Karpas-422 (cell line): ENCODE results near the gene HSD3B2. TPM values are rescaled to one million over a fixed set of nuclear protein-coding genes. Genes with fewer than 3 reads are reported as not detected.

ENCODE experiments used
- DNase-seq: peaks from one replicate; pipeline ENCODE4 v3.0.0-alpha.2; 2015
- H2AFZ ChIP-seq: fragments of 200-600 bp; sonication (generic); 2 replicates; pipeline ENCODE4 v1.6.1; 2014; ENCODE audit warnings: antibody characterized with exemption, low read length, mixed read lengths
- H3K27ac ChIP-seq: fragments of 200-600 bp; sonication (generic); 2 replicates; pipeline ENCODE4 v1.5.1; 2014; ENCODE audit warnings: mild to moderate bottlenecking, low read length, moderate library complexity
- H3K27me3 ChIP-seq: fragments of 200-600 bp; sonication (generic); 2 replicates; pipeline ENCODE4 v1.6.1; 2014; ENCODE audit warnings: low read length, mixed read lengths
- H3K36me3 ChIP-seq: fragments of 200-600 bp; sonication (generic); 2 replicates; pipeline ENCODE4 v1.6.1; 2014; ENCODE audit warnings: low read length, mixed read lengths; ENCODE audit not compliant: insufficient read depth
- H3K4me1 ChIP-seq: fragments of 200-600 bp; sonication (generic); 2 replicates; pipeline ENCODE4 v1.6.1; 2014; ENCODE audit warnings: mild to moderate bottlenecking, low read length, mixed read lengths
- H3K4me2 ChIP-seq: fragments of 200-600 bp; sonication (generic); 2 replicates; pipeline ENCODE4 v1.6.1; 2014; ENCODE audit warnings: low read length, low read depth, mild to moderate bottlenecking; ENCODE audit not compliant: poor library complexity, severe bottlenecking
- H3K4me3 ChIP-seq: fragments of 200-600 bp; sonication (generic); 2 replicates; pipeline ENCODE4 v1.5.1; 2014; ENCODE audit warnings: mild to moderate bottlenecking, antibody characterized with exemption, low read length, mixed read lengths
- H3K79me2 ChIP-seq: fragments of 200-600 bp; sonication (generic); 2 replicates; pipeline ENCODE4 v1.6.1; 2014; ENCODE audit warnings: mild to moderate bottlenecking, low read length, mixed read lengths
- H3K9ac ChIP-seq: fragments of 200-600 bp; sonication (generic); 2 replicates; pipeline ENCODE4 v1.6.0; 2014; ENCODE audit warnings: low read length
- H3K9me2 ChIP-seq: fragments of 200-600 bp; sonication (generic), shearing (Covaris generic); replicated peaks from 2 replicates; pipeline ENCODE4 v1.6.0; 2014; ENCODE audit warnings: mild to moderate bottlenecking, low read length, moderate library complexity; ENCODE audit not compliant: insufficient read depth
- H3K9me3 ChIP-seq: fragments of 300-700, 200-600 bp; sonication (generic); 2 replicates; pipeline ENCODE4 v1.6.1; 2014; ENCODE audit warnings: low read length, mixed read lengths
- H4K20me1 ChIP-seq: fragments of 200-600 bp; sonication (generic); 2 replicates; pipeline ENCODE4 v1.6.1; 2014; ENCODE audit warnings: mild to moderate bottlenecking, antibody characterized with exemption, low read length, low read depth; ENCODE audit not compliant: insufficient read depth
- total RNA-seq: library from RNA; depleted of rRNA; stranded (reverse); fragments of >200 nt; shearing (Covaris generic); gene quantifications from 2 replicates; pipeline ENCODE4 v1.2.3, GENCODE V29; 2014; ENCODE audit warnings: low replicate concordance

The HSD3B2 gene
- total RNA-seq, 1 experiment from 2014 or later, result not detected

- H3K27ac ChIP-seq, result no peak overlapping the region
Measured at GRCh38 chr1:119448127-119448511, 33.2 kb downstream of the HSD3B2 start.

GRCh38 chr1:119449971-119450370, 35.0 kb downstream of the HSD3B2 start:
- DNase-seq, result peak; percentile 65
- Histone ChIP-seq H3K9me2 (no peaks in the 10 kb centered on the region), H3K27ac (no peak overlapping the region), H2AFZ (no peak overlapping the region), H3K4me2 (no peak overlapping the region), H3K27me3 (no peaks in the 10 kb centered on the region), H3K4me1 (no peaks in the 10 kb centered on the region), H3K79me2 (no peaks in the 10 kb centered on the region), H3K4me3 (no peak overlapping the region), H3K36me3 (no peaks in the 10 kb centered on the region), H3K9me3 (no peaks in the 10 kb centered on the region), H4K20me1 (no peaks in the 10 kb centered on the region), H3K9ac (no peak overlapping the region)

More at GRCh38 chr1:119448127-119448511, 33.2 kb downstream of the HSD3B2 start:
- H3K9ac ChIP-seq, result no peak overlapping the region
- no peaks in the 10 kb centered on the region for H3K9me2 ChIP-seq
- H3K79me2 ChIP-seq, result no peaks in the 10 kb centered on the region
- H4K20me1 ChIP-seq, result no peaks in the 10 kb centered on the region
- DNase-seq, result peak; percentile 48
- H3K4me2 ChIP-seq, result no peak overlapping the region
- H3K4me1 ChIP-seq, result no peaks in the 10 kb centered on the region
- no peaks in the 10 kb centered on the region for H3K27me3 ChIP-seq
- H3K36me3 ChIP-seq, result no peaks in the 10 kb centered on the region
- no peak overlapping the region for H2AFZ ChIP-seq
- no peaks in the 10 kb centered on the region for H3K9me3 ChIP-seq
- H3K4me3 ChIP-seq, result no peak overlapping the region

GRCh38 chr1:119451158-119451557, 36.2 kb downstream of the HSD3B2 start:
- H4K20me1 ChIP-seq, result no peaks in the 10 kb centered on the region
- no peaks in the 10 kb centered on the region for H3K36me3 ChIP-seq
- no peaks in the 10 kb centered on the region for H3K27me3 ChIP-seq
- no peak for DNase-seq
- no peak overlapping the region for H3K27ac ChIP-seq
- H3K4me2 ChIP-seq, result no peak overlapping the region
- no peaks in the 10 kb centered on the region for H3K79me2 ChIP-seq
- no peak overlapping the region for H3K9ac ChIP-seq
- H3K9me2 ChIP-seq, result no peaks in the 10 kb centered on the region
- H3K9me3 ChIP-seq, result no peaks in the 10 kb centered on the region
- H3K4me1 ChIP-seq, result no peaks in the 10 kb centered on the region
- H3K4me3 ChIP-seq, result no peak overlapping the region
- no peak overlapping the region for H2AFZ ChIP-seq

GRCh38 chr1:119452091-119452490, 37.1 kb downstream of the HSD3B2 start:
- no peaks in the 10 kb centered on the region for H3K9me2 ChIP-seq
- no peaks in the 10 kb centered on the region for H3K4me1 ChIP-seq
- H3K79me2 ChIP-seq, result no peaks in the 10 kb centered on the region
- H3K27me3 ChIP-seq, result no peaks in the 10 kb centered on the region
- H3K27ac ChIP-seq, result no peak overlapping the region
- no peaks in the 10 kb centered on the region for H4K20me1 ChIP-seq
- H3K9ac ChIP-seq, result no peak overlapping the region
- H3K9me3 ChIP-seq, result no peaks in the 10 kb centered on the region
- no peak for DNase-seq
- no peak overlapping the region for H2AFZ ChIP-seq
- H3K36me3 ChIP-seq, result no peaks in the 10 kb centered on the region
- H3K4me2 ChIP-seq, result no peak overlapping the region
- H3K4me3 ChIP-seq, result no peak overlapping the region

- no peaks in the 10 kb centered on the region for H3K79me2 ChIP-seq
- no peak overlapping the region for H2AFZ ChIP-seq
- no peak overlapping the region for H3K27ac ChIP-seq
- no peak for DNase-seq
- no peaks in the 10 kb centered on the region for H3K9me2 ChIP-seq
- H3K9ac ChIP-seq, result no peak overlapping the region
- no peak overlapping the region for H3K4me3 ChIP-seq
- H4K20me1 ChIP-seq, result no peaks in the 10 kb centered on the region
- no peak overlapping the region for H3K4me2 ChIP-seq
- no peaks in the 10 kb centered on the region for H3K9me3 ChIP-seq
- H3K4me1 ChIP-seq, result no peaks in the 10 kb centered on the region
- H3K27me3 ChIP-seq, result no peaks in the 10 kb centered on the region
- no peaks in the 10 kb centered on the region for H3K36me3 ChIP-seq
Measured at GRCh38 chr1:119453021-119453420, 38.1 kb downstream of the HSD3B2 start.

- no peaks in the 10 kb centered on the region for H3K9me2 ChIP-seq
- H3K9ac ChIP-seq, result no peak overlapping the region
- H3K9me3 ChIP-seq, result no peaks in the 10 kb centered on the region
- no peaks in the 10 kb centered on the region for H3K27me3 ChIP-seq
- H3K4me2 ChIP-seq, result no peak overlapping the region
- H3K27ac ChIP-seq, result no peak overlapping the region
- no peaks in the 10 kb centered on the region for H4K20me1 ChIP-seq
- no peaks in the 10 kb centered on the region for H3K36me3 ChIP-seq
- no peaks in the 10 kb centered on the region for H3K79me2 ChIP-seq
- H3K4me3 ChIP-seq, result no peak overlapping the region
- DNase-seq, result no peak
- no peaks in the 10 kb centered on the region for H3K4me1 ChIP-seq
- H2AFZ ChIP-seq, result no peak overlapping the region
Measured at GRCh38 chr1:119462964-119463363, 48.0 kb downstream of the HSD3B2 start.

GRCh38 chr1:119463569-119463968, 48.6 kb downstream of the HSD3B2 start:
- no peak for DNase-seq
- Histone ChIP-seq H3K27me3 (no peaks in the 10 kb centered on the region), H3K79me2 (no peaks in the 10 kb centered on the region), H3K4me2 (no peak overlapping the region), H3K36me3 (no peaks in the 10 kb centered on the region), H2AFZ (no peak overlapping the region), H3K4me1 (no peaks in the 10 kb centered on the region), H3K27ac (no peak overlapping the region), H4K20me1 (no peaks in the 10 kb centered on the region), H3K9ac (no peak overlapping the region), H3K9me3 (no peaks in the 10 kb centered on the region), H3K9me2 (no peaks in the 10 kb centered on the region), H3K4me3 (no peak overlapping the region)

GRCh38 chr1:119466445-119466844, 51.5 kb downstream of the HSD3B2 start:
- no peaks in the 10 kb centered on the region for H3K79me2 ChIP-seq

GRCh38 chr1:119467219-119467618, 52.3 kb downstream of the HSD3B2 start:
- no peak overlapping the region for H3K27ac ChIP-seq
- H3K36me3 ChIP-seq, result no peaks in the 10 kb centered on the region
- no peak overlapping the region for H3K4me3 ChIP-seq
- no peaks in the 10 kb centered on the region for H3K79me2 ChIP-seq
- H3K4me2 ChIP-seq, result no peak overlapping the region
- no peaks in the 10 kb centered on the region for H3K9me2 ChIP-seq
- no peak overlapping the region for H2AFZ ChIP-seq
- no peaks in the 10 kb centered on the region for H3K4me1 ChIP-seq
- H4K20me1 ChIP-seq, result no peaks in the 10 kb centered on the region
- no peak for DNase-seq
- no peak overlapping the region for H3K9ac ChIP-seq
- no peaks in the 10 kb centered on the region for H3K9me3 ChIP-seq
- H3K27me3 ChIP-seq, result no peaks in the 10 kb centered on the region

More at GRCh38 chr1:119466445-119466844, 51.5 kb downstream of the HSD3B2 start:
- H4K20me1 ChIP-seq, result no peaks in the 10 kb centered on the region
- H3K27ac ChIP-seq, result no peak overlapping the region
- no peak overlapping the region for H2AFZ ChIP-seq
- H3K9me2 ChIP-seq, result no peaks in the 10 kb centered on the region
- H3K4me1 ChIP-seq, result no peaks in the 10 kb centered on the region
- H3K4me3 ChIP-seq, result no peak overlapping the region
- DNase-seq, result no peak
- no peak overlapping the region for H3K4me2 ChIP-seq
- no peaks in the 10 kb centered on the region for H3K36me3 ChIP-seq
- H3K27me3 ChIP-seq, result no peaks in the 10 kb centered on the region
- H3K9me3 ChIP-seq, result no peaks in the 10 kb centered on the region
- no peak overlapping the region for H3K9ac ChIP-seq
